ENCODE results near the gene RAB37. TPM values are rescaled to one million over a fixed set of nuclear protein-coding genes. Genes with fewer than 3 reads are reported as not detected.

The RAB37 gene
- total RNA-seq, 2 donors from 2014 or later = 0.89 to 0.90 TPM

DNA sequence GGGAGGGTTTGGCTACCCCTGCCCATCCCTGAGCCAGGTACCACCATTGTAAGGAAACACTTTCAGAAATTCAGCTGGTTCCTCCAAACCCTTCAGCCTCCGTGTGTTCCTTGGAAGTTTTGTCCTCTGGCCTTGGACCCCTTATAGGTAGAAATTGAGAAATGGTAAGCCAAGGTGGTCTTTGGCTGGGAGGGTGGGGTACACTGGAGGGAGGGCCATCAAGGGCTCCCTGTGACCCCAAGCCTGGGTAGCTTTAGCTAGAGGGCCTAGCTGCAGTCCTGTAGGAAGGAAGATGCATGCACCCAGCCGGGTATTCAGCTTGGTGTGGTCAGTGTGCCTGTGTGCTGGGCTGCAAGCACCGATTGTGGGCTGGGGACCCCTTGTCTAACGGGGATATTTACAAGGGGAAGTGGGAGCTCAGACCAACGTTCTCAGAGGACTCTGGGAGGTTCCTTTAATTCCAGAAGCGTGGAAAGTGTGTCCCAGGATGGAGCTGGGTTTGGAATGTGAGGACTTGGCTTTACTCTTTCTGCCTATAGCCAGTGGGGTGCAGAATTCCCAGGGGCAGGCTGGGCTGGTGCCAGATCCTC, 32.3 kb downstream of the RAB37 start:
- Histone ChIP-seq H3K36me3 (peaks cover 33% of the 10 kb centered on the region), H3K27me3 (no peaks in the 10 kb centered on the region), H3K9me3 (no peaks in the 10 kb centered on the region), H3K27ac (peak overlapping the region; percentile 73 to 83), H3K4me3 (no peak overlapping the region), H3K4me1 (peaks cover 0 to 45% of the 10 kb centered on the region in 2 donors)
- DNase-seq (ENCODE audit: low spot score) = no peak
- TF ChIP-seq, protein P1, sequence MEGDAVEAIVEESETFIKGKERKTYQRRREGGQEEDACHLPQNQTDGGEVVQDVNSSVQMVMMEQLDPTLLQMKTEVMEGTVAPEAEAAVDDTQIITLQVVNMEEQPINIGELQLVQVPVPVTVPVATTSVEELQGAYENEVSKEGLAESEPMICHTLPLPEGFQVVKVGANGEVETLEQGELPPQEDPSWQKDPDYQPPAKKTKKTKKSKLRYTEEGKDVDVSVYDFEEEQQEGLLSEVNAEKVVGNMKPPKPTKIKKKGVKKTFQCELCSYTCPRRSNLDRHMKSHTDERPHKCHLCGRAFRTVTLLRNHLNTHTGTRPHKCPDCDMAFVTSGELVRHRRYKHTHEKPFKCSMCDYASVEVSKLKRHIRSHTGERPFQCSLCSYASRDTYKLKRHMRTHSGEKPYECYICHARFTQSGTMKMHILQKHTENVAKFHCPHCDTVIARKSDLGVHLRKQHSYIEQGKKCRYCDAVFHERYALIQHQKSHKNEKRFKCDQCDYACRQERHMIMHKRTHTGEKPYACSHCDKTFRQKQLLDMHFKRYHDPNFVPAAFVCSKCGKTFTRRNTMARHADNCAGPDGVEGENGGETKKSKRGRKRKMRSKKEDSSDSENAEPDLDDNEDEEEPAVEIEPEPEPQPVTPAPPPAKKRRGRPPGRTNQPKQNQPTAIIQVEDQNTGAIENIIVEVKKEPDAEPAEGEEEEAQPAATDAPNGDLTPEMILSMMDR (IDR thresholded peaks at IDR 0.05) = no peak

- H3K36me3 ChIP-seq = peaks cover 33% of the 10 kb centered on the region
- no peak overlapping the region for H3K4me3 ChIP-seq
- TF ChIP-seq, protein P1 (IDR thresholded peaks at IDR 0.05) = no peak
- DNase-seq (ENCODE audit: low spot score) = no peak
- no peaks in the 10 kb centered on the region for H3K27me3 ChIP-seq
- no peaks in the 10 kb centered on the region for H3K9me3 ChIP-seq
- peaks cover 0 to 50% of the 10 kb centered on the region in 2 donors for H3K4me1 ChIP-seq
- H3K27ac ChIP-seq = no peak overlapping the region
Measured at GRCh38 chr17:74769856-74770497, 32.9 kb downstream of the RAB37 start.

- Histone ChIP-seq H3K4me1 (peaks cover 0 to 58% of the 10 kb centered on the region in 2 donors), H3K9me3 (no peaks in the 10 kb centered on the region), H3K36me3 (peaks cover 33% of the 10 kb centered on the region), H3K4me3 (no peak overlapping the region), H3K27ac (no peak overlapping the region), H3K27me3 (no peaks in the 10 kb centered on the region)
- TF ChIP-seq, protein P1 (IDR thresholded peaks at IDR 0.05) = peak; percentile 23 to 82
- DNase-seq (ENCODE audit: low spot score) = peak; percentile 65
Measured at GRCh38 chr17:74770498-74771318, 33.7 kb downstream of the RAB37 start.

- no peak overlapping the region for H3K27ac ChIP-seq
- no peaks in the 10 kb centered on the region for H3K9me3 ChIP-seq
- H3K4me3 ChIP-seq = no peak overlapping the region
- TF ChIP-seq, protein P1 (IDR thresholded peaks at IDR 0.05) = no peak
- no peaks in the 10 kb centered on the region for H3K27me3 ChIP-seq
- DNase-seq (ENCODE audit: low spot score) = no peak
- H3K4me1 ChIP-seq = peaks cover 0 to 61% of the 10 kb centered on the region in 2 donors
- peaks cover 33% of the 10 kb centered on the region for H3K36me3 ChIP-seq
Measured at GRCh38 chr17:74771319-74771914, 34.4 kb downstream of the RAB37 start.

GRCh38 chr17:74772053-74772452, 35.0 kb downstream of the RAB37 start:
- H3K36me3 ChIP-seq = peaks cover 33% of the 10 kb centered on the region
- no peaks in the 10 kb centered on the region for H3K27me3 ChIP-seq
- DNase-seq (ENCODE audit: low spot score) = no peak
- H3K4me1 ChIP-seq = peaks cover 0 to 63% of the 10 kb centered on the region in 2 donors
- TF ChIP-seq, protein P1 (IDR thresholded peaks at IDR 0.05) = no peak
- no peak overlapping the region for H3K27ac ChIP-seq
- H3K9me3 ChIP-seq = no peaks in the 10 kb centered on the region
- no peak overlapping the region for H3K4me3 ChIP-seq
